ENCODE results near the gene PTPN1. TPM values are rescaled to one million over a fixed set of nuclear protein-coding genes. Genes with fewer than 3 reads are reported as not detected.
A peak's percentile ranks its signal among the peaks of the same experiment; 100 is the strongest.

PTPN1 gene
- total RNA-seq, 2 donors from 2014 or later = 33.2 to 37.9 TPM

- TF ChIP-seq CTCF (IDR thresholded peaks at IDR 0.05) = no peak
- Histone ChIP-seq H3K27me3 (no peaks in the 10 kb centered on the region), H3K9me3 (no peaks in the 10 kb centered on the region), H3K9ac (ENCODE audit: low read depth in 2 of 2, low read length in 2 of 2) (no peak overlapping the region), H3K4me1 (peaks cover 28% of the 10 kb centered on the region), H3K27ac (peak overlapping the region; percentile 75), H3K4me3 (no peak overlapping the region), H3K36me3 (no peaks in the 10 kb centered on the region)
- no peak for DNase-seq
- intact Hi-C loops (cut with DNase I) = no loop called here
These were observed 9.0 kb downstream of the PTPN1 start for GRCh38 chr20:50519036-50519762.

- TF ChIP-seq CTCF (IDR thresholded peaks at IDR 0.05) = no peak
- DNase-seq = no peak
- Histone ChIP-seq H3K4me1 (peaks cover 23% of the 10 kb centered on the region), H3K9me3 (no peaks in the 10 kb centered on the region), H3K27ac (peak overlapping the region; percentile 75), H3K9ac (ENCODE audit: low read depth in 2 of 2, low read length in 2 of 2) (no peak overlapping the region), H3K4me3 (no peak overlapping the region), H3K27me3 (no peaks in the 10 kb centered on the region), H3K36me3 (no peaks in the 10 kb centered on the region)
- intact Hi-C loops (cut with DNase I) = no loop called here
These were observed 10.2 kb downstream of the PTPN1 start for GRCh38 chr20:50520222-50520880.

- DNase-seq = no peak
- no peaks in the 10 kb centered on the region for H3K27me3 ChIP-seq
- no peak for TF ChIP-seq CTCF (IDR thresholded peaks at IDR 0.05)
- peaks cover 24% of the 10 kb centered on the region for H3K4me1 ChIP-seq
- H3K9me3 ChIP-seq = no peaks in the 10 kb centered on the region
- intact Hi-C loops (cut with DNase I) = no loop called here
- no peaks in the 10 kb centered on the region for H3K36me3 ChIP-seq
- no peak overlapping the region for H3K4me3 ChIP-seq
- H3K27ac ChIP-seq = peak overlapping the region; percentile 45
- no peak overlapping the region for H3K9ac ChIP-seq (ENCODE audit: low read depth in 2 of 2, low read length in 2 of 2)
These were observed 11.3 kb downstream of the PTPN1 start for GRCh38 chr20:50521221-50522052.

- Histone ChIP-seq H3K27me3 (no peaks in the 10 kb centered on the region), H3K9me3 (no peaks in the 10 kb centered on the region), H3K9ac (ENCODE audit: low read depth in 2 of 2, low read length in 2 of 2) (no peak overlapping the region), H3K4me1 (peaks cover 26% of the 10 kb centered on the region), H3K4me3 (no peak overlapping the region), H3K36me3 (no peaks in the 10 kb centered on the region), H3K27ac (peak overlapping the region; percentile 45)
- intact Hi-C loops (cut with DNase I) = no loop called here
- DNase-seq = no peak
- no peak for TF ChIP-seq CTCF (IDR thresholded peaks at IDR 0.05)
These were observed 12.0 kb downstream of the PTPN1 start for GRCh38 chr20:50522053-50522674.

GRCh38 chr20:50523552-50524167 is 13.5 kb downstream of the PTPN1 start:
- Histone ChIP-seq H3K9me3 (no peaks in the 10 kb centered on the region), H3K27ac (no peak overlapping the region), H3K9ac (ENCODE audit: low read depth in 2 of 2, low read length in 2 of 2) (no peak overlapping the region), H3K27me3 (no peaks in the 10 kb centered on the region), H3K36me3 (no peaks in the 10 kb centered on the region), H3K4me1 (peaks cover 29% of the 10 kb centered on the region), H3K4me3 (no peak overlapping the region)
- TF ChIP-seq CTCF (IDR thresholded peaks at IDR 0.05) = no peak
- intact Hi-C loops (cut with DNase I) = no loop called here
- DNase-seq = no peak

Measured in colonic mucosa (tissue), 4 donors.